Vagina (tissue), 2 donors: ENCODE measurements around the gene ATP2A3. TPM values are rescaled to one million over a fixed set of nuclear protein-coding genes. Genes with fewer than 3 reads are reported as not detected.
A peak's percentile ranks its signal among the peaks of the same experiment; 100 is the strongest.

Experiments
- DNase-seq, 2 donors: peaks; one replicate each; pipeline ENCODE4 v3.0.0-alpha.2; 2017; ENCODE audit errors: extremely low spot score in 2 of 2
- H3K27ac ChIP-seq: fragments of 200-600 bp; sonication (generic); one replicate; pipeline ENCODE4 v1.5.1; 2019
- H3K27me3 ChIP-seq: fragments of 200-600 bp; sonication (generic); one replicate; pipeline ENCODE4 v1.5.1; 2019
- H3K36me3 ChIP-seq, 2 donors: fragments of 200-600 bp; sonication (generic); one replicate each; pipeline ENCODE4 v1.5.1; 2017 to 2019
- H3K4me1 ChIP-seq: fragments of 200-600 bp; sonication (generic); one replicate; pipeline ENCODE4 v1.5.1; 2019
- H3K4me3 ChIP-seq, 2 donors: fragments of 200-600 bp; sonication (generic); 1 replicate in 1 of 2; 2 replicates in 1 of 2; pipeline ENCODE4 v1.5.1; 2016 to 2019
- H3K9me3 ChIP-seq: fragments of 200-600 bp; sonication (generic); one replicate; pipeline ENCODE4 v1.5.1; 2019
- CTCF ChIP-seq, 3 experiments: fragments of 450-650 bp in 2 of 3; fragments of 200-600 bp in 1 of 3; sonication (generic) in 1 of 3; IDR thresholded peaks; one replicate each; pipeline ENCODE4 v1.5.1; 2017 to 2019; ENCODE audit warnings: antibody characterized with exemption in 3 of 3, mild to moderate bottlenecking in 2 of 3, moderate library complexity in 2 of 3
- POLR2A ChIP-seq, 2 donors: fragments of 450-650 bp; IDR thresholded peaks; one replicate each; pipeline ENCODE4 v1.6.1; 2017; ENCODE audit warnings: antibody characterized with exemption in 2 of 2, mild to moderate bottlenecking in 2 of 2, moderate library complexity in 2 of 2
- POLR2AphosphoS5 ChIP-seq, 2 donors: sonication (generic); formaldehyde crosslinking; IDR thresholded peaks; one replicate each; pipeline ENCODE4 v1.9.0; 2017; ENCODE audit warnings: antibody characterized with exemption in 2 of 2, mild to moderate bottlenecking in 2 of 2, low read depth in 1 of 2; ENCODE audit not compliant: insufficient read depth in 1 of 2
- intact Hi-C: fragments of 100-400 bp; cut with DNase I; formaldehyde crosslinking; loops from one replicate; pipeline ENCODE4 v1.15.1; 2023
- total RNA-seq: library from RNA; depleted of rRNA; stranded (reverse); fragments of >200 nt; gene quantifications from one replicate; pipeline ENCODE4 v1.2.3, GENCODE V29; 2016

ATP2A3 gene
- total RNA-seq, 1 donor from 2014 or later: 15.5 TPM

DNA sequence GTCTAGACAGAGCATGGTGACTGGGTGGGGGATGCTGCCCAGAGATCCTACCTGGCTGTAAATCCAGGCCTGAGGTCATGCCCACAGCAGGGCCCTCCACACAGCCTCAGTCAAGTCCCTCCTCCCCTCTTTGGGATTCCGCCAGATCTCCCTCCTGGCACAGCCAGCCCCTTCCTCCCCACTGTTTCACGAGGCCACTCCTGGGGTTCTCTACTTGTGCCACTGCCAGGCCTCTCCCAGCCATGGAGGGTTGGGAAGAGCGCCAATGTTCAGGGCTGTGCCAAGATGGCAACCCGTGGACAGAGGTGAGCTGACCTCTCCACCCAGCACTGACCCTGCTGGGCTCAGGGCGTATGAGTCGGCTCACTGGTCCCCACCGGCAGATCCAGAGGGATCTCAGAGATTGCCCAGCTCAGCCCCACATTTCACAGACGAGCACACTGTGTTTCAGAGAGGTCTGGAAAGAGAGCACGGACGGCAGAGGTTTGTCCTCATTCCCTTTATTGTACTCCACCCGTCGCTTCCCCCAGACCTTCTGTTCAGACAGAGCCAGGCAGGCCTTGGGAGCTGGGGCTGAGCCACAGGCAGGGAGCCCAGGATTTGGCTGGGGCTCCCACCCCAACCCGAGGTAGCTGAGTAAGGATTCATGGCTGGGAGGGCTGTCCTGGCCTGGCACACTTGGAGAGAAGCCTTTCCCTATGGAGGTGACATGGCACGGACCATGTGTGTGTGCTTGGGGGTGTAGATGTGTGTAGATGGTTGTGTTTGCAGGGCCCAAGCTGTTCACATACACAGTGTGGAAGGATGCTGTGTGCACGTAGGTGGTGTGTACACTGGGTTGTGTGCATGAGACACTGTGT lies 67.9 kb downstream of the ATP2A3 start:
- no peak for DNase-seq
- Histone ChIP-seq H3K27me3 (no peaks in the 10 kb centered on the region), H3K4me1 (peaks cover 47% of the 10 kb centered on the region), H3K4me3 (no peak overlapping the region), H3K36me3 (no peaks in the 10 kb centered on the region), H3K9me3 (no peaks in the 10 kb centered on the region), H3K27ac (peak overlapping the region; percentile 62)
- intact Hi-C loops: no loop called here
- TF ChIP-seq CTCF (IDR thresholded peaks at IDR 0.05): no peak
- TF ChIP-seq POLR2A (IDR thresholded peaks at IDR 0.05): no peak
- TF ChIP-seq POLR2AphosphoS5 (IDR thresholded peaks at IDR 0.05; ENCODE audit: insufficient read depth in 1 of 2, low read depth in 1 of 2): no peak

GRCh38 chr17:3895354-3895753 lies 68.9 kb downstream of the ATP2A3 start:
- intact Hi-C loops: no loop called here
- DNase-seq: no peak
- Histone ChIP-seq H3K4me3 (no peak overlapping the region), H3K27ac (peak overlapping the region; percentile 10), H3K9me3 (no peaks in the 10 kb centered on the region), H3K27me3 (no peaks in the 10 kb centered on the region), H3K4me1 (peaks cover 57% of the 10 kb centered on the region), H3K36me3 (no peaks in the 10 kb centered on the region)
- TF ChIP-seq POLR2AphosphoS5 (IDR thresholded peaks at IDR 0.05; ENCODE audit: insufficient read depth in 1 of 2, low read depth in 1 of 2) (no peak), CTCF (IDR thresholded peaks at IDR 0.05) (no peak), POLR2A (IDR thresholded peaks at IDR 0.05) (no peak)

GRCh38 chr17:3894911-3895343 lies 69.3 kb downstream of the ATP2A3 start:
- Histone ChIP-seq H3K4me1 (peaks cover 61% of the 10 kb centered on the region), H3K4me3 (no peak overlapping the region), H3K9me3 (no peaks in the 10 kb centered on the region), H3K27ac (peak overlapping the region; percentile 10), H3K36me3 (no peaks in the 10 kb centered on the region), H3K27me3 (no peaks in the 10 kb centered on the region)
- intact Hi-C loops: no loop called here
- no peak for DNase-seq
- TF ChIP-seq POLR2AphosphoS5 (IDR thresholded peaks at IDR 0.05; ENCODE audit: insufficient read depth in 1 of 2, low read depth in 1 of 2): peak in 1 of 2 donors; percentile 78
- TF ChIP-seq CTCF (IDR thresholded peaks at IDR 0.05): no peak
- TF ChIP-seq POLR2A (IDR thresholded peaks at IDR 0.05): no peak

DNA sequence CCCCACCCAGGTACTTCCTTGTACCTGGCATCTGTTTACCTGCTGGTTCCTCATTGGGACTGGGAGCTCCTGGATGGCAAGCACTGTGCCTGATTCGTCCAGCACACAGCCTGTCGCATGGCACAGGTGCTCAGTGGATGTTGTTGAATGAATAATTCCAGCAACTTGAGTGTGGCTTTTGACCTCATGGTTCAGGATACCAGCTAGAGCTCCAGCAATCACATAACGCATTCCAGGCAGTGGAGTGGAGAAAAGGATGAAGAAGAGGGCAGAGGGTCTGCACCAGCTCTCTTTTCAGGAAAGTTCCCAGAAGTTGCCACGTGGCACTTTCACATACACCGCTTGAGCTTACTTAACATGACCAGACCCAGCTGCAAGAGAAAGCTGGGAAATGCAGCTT lies 70.0 kb downstream of the ATP2A3 start:
- intact Hi-C loops: no loop called here
- Histone ChIP-seq H3K9me3 (no peaks in the 10 kb centered on the region), H3K4me3 (no peak overlapping the region), H3K4me1 (peaks cover 69% of the 10 kb centered on the region), H3K27ac (peak overlapping the region; percentile 91), H3K36me3 (no peaks in the 10 kb centered on the region), H3K27me3 (no peaks in the 10 kb centered on the region)
- TF ChIP-seq POLR2AphosphoS5 (IDR thresholded peaks at IDR 0.05; ENCODE audit: insufficient read depth in 1 of 2, low read depth in 1 of 2) (no peak), POLR2A (IDR thresholded peaks at IDR 0.05) (no peak), CTCF (IDR thresholded peaks at IDR 0.05) (no peak)
- no peak for DNase-seq

DNA sequence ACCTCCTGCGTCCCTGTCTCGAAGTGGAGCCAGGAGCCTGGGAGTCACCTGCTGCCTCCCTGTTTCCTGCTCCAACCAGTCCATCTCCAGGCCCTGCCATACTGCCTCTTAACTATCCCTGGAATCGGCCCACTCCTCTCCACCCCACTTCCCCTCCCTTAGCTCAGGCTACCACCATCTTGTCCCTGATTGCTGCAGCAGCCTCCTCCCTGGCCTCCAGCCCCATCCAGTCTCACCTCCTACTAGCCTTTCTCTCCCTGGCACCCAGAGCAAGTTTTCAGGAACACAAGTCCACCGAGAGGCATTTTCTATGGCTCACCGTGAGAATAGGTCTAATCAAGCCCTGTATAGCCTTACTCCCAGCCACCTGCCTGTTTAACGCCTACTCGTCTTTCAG lies 70.5 kb downstream of the ATP2A3 start:
- Histone ChIP-seq H3K4me3 (peak overlapping the region; percentile 80 to 94), H3K27ac (peak overlapping the region; percentile 91), H3K4me1 (peaks cover 73% of the 10 kb centered on the region), H3K9me3 (no peaks in the 10 kb centered on the region), H3K27me3 (no peaks in the 10 kb centered on the region), H3K36me3 (no peaks in the 10 kb centered on the region)
- intact Hi-C loops: no loop called here
- DNase-seq: no peak
- TF ChIP-seq CTCF (IDR thresholded peaks at IDR 0.05): no peak
